T-helper 2 cell treated with Interferon-gamma antibody and Interleukin-4, amounts not matched to agents 5 μg/mL and 100 μg/mL, for 36 hours (primary cell): ENCODE measurements around the gene CLDN16.

Source experiments
- DNase-seq: peaks from one replicate; pipeline ENCODE4 v3.0.0; 2021; ENCODE audit warnings: low spot score
- H3K27ac Mint-ChIP-seq: one replicate; pipeline ENCODE4 v1.8.0; 2021; ENCODE audit warnings: mild to moderate bottlenecking, mixed read lengths
- H3K27me3 Mint-ChIP-seq: one replicate; pipeline ENCODE4 v1.8.0; 2021; ENCODE audit warnings: low read depth, mixed read lengths
- H3K36me3 Mint-ChIP-seq: one replicate; pipeline ENCODE4 v1.8.0; 2021; ENCODE audit warnings: low read depth, mixed read lengths
- H3K4me1 Mint-ChIP-seq: one replicate; pipeline ENCODE4 v1.8.0; 2021; ENCODE audit warnings: low read depth, mixed read lengths
- H3K4me3 Mint-ChIP-seq: one replicate; pipeline ENCODE4 v1.8.0; 2022; ENCODE audit warnings: mild to moderate bottlenecking, moderate library complexity, mixed read lengths
- H3K9me3 Mint-ChIP-seq: one replicate; pipeline ENCODE4 v1.8.0; 2021; ENCODE audit warnings: mixed read lengths

CLDN16 gene

GRCh38 chr3:190435618-190436017, 47.7 kb downstream of the CLDN16 start:
- no peaks in the 10 kb centered on the region for H3K9me3 Mint-ChIP-seq
- no peak overlapping the region for H3K27ac Mint-ChIP-seq
- H3K27me3 Mint-ChIP-seq, result peaks cover 23% of the 10 kb centered on the region
- peaks cover 3% of the 10 kb centered on the region for H3K4me1 Mint-ChIP-seq
- H3K36me3 Mint-ChIP-seq, result no peaks in the 10 kb centered on the region
- no peak for DNase-seq
- H3K4me3 Mint-ChIP-seq, result no peak overlapping the region

- Mint-ChIP-seq H3K36me3 (no peaks in the 10 kb centered on the region), H3K27ac (no peak overlapping the region), H3K4me3 (no peak overlapping the region), H3K9me3 (no peaks in the 10 kb centered on the region), H3K4me1 (peaks cover 3% of the 10 kb centered on the region), H3K27me3 (peaks cover 25% of the 10 kb centered on the region)
- DNase-seq, result no peak
Measured at GRCh38 chr3:190436331-190436730, 48.4 kb downstream of the CLDN16 start.

DNA sequence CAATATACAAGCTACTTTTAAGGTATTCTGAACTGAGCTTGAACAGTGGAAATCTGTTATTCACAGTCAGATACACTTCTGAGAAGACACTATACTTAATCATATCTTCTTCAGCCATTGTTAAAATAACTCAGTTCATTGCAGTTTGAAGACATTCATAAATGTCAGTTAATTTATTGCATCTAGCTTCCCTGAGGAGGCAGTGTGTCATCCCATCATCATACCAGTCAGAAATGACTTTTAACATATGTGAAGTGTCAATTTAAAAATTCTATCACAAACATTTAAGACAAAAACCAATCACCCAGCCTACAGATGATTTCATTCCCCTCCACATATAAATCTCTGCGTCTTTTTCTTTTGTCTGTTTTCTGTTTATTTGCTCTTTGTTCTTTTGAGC, 54.3 kb downstream of the CLDN16 start:
- no peak for DNase-seq
- no peak overlapping the region for H3K4me3 Mint-ChIP-seq
- H3K9me3 Mint-ChIP-seq, result no peaks in the 10 kb centered on the region
- peaks cover 15% of the 10 kb centered on the region for H3K4me1 Mint-ChIP-seq
- peaks cover 20% of the 10 kb centered on the region for H3K27me3 Mint-ChIP-seq
- H3K36me3 Mint-ChIP-seq, result no peaks in the 10 kb centered on the region
- H3K27ac Mint-ChIP-seq, result no peak overlapping the region

- no peak for DNase-seq
- Mint-ChIP-seq H3K9me3 (no peaks in the 10 kb centered on the region), H3K27me3 (peaks cover 25% of the 10 kb centered on the region), H3K27ac (no peak overlapping the region), H3K36me3 (no peaks in the 10 kb centered on the region), H3K4me1 (peaks cover 16% of the 10 kb centered on the region), H3K4me3 (no peak overlapping the region)
Measured at GRCh38 chr3:190443257-190443656, 55.3 kb downstream of the CLDN16 start.

DNA sequence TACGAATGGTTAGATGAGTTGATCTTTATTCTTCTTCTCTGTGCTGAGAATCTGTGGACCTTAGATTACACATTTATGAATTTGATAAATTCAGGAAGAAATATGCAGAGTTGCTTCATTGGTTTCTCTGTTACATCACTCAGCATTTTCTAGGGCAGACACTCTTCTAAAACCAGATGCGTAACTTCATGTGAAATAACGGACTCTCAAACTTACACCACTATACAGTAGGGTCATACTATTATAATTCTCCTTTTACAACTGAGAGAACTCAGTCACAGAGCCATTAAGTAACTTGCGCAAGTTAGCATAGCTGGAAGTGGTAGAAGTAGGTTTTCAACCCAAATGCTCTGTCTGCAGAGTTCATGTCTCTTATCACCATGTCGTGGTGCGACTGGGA, 56.0 kb downstream of the CLDN16 start:
- no peaks in the 10 kb centered on the region for H3K36me3 Mint-ChIP-seq
- no peaks in the 10 kb centered on the region for H3K9me3 Mint-ChIP-seq
- H3K4me1 Mint-ChIP-seq, result peaks cover 16% of the 10 kb centered on the region
- peaks cover 32% of the 10 kb centered on the region for H3K27me3 Mint-ChIP-seq
- no peak overlapping the region for H3K4me3 Mint-ChIP-seq
- no peak for DNase-seq
- H3K27ac Mint-ChIP-seq, result no peak overlapping the region

GRCh38 chr3:190444576-190445145, 56.7 kb downstream of the CLDN16 start:
- Mint-ChIP-seq H3K27ac (no peak overlapping the region), H3K27me3 (peaks cover 36% of the 10 kb centered on the region), H3K4me3 (no peak overlapping the region), H3K4me1 (peaks cover 16% of the 10 kb centered on the region), H3K9me3 (no peaks in the 10 kb centered on the region), H3K36me3 (no peaks in the 10 kb centered on the region)
- no peak for DNase-seq

DNA sequence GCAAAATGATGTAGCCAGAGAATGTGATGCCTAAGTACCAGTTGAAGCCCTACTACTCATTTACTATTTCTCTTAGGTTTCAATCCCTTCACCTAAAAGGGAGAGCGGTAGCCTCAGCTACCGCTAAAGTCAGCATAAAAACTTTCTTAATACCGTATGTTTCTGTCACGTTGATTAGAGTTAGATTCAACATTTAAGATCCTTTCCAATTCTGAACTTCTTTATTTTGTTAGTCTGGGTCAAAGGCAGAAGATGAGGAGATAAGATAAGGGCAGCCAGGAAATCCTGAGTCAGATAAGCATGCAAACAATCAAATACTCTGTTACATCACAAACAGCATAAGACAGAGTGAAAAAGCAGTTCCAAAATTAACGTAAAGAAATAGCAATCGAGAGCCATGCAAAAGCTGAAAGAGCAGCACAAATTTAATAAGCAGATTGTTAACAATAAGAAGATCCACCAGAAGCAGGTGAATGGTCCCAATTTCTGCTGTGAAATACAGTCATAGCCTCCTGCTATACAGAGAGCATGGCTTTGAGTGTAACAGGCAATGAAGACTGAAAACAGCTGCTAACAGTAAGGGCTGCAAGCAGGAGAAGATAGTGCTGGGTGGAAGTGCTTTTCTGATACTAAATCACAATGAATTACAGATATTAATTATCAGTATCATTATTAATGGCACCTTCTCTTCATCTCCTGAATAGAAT, 58.8 kb downstream of the CLDN16 start:
- Mint-ChIP-seq H3K4me3 (peak overlapping the region; percentile 53), H3K4me1 (peaks cover 16% of the 10 kb centered on the region), H3K36me3 (no peaks in the 10 kb centered on the region), H3K27me3 (peaks cover 40% of the 10 kb centered on the region), H3K9me3 (no peaks in the 10 kb centered on the region), H3K27ac (no peak overlapping the region)
- peak; percentile 17 for DNase-seq

DNA sequence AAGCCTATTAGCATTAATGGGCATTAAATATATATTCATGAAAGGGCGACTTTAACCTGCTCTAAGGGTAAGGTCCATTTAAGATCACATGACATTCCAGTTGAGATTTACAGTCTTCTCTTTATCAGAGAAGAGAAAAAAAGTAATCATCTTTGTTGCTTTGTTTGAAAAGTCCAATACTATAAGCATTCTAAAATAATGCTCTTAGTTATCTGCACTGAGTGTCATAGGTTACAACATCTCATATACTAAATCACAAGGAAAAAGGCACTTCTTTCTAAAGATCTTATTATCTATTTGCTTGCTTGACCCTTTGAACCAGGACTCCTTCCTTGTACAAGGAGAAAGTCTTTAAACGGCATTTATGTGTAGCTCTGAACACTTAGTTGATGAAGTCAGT, 60.3 kb downstream of the CLDN16 start:
- peaks cover 16% of the 10 kb centered on the region for H3K4me1 Mint-ChIP-seq
- H3K27ac Mint-ChIP-seq, result no peak overlapping the region
- peaks cover 39% of the 10 kb centered on the region for H3K27me3 Mint-ChIP-seq
- DNase-seq, result no peak
- no peaks in the 10 kb centered on the region for H3K36me3 Mint-ChIP-seq
- no peaks in the 10 kb centered on the region for H3K9me3 Mint-ChIP-seq
- H3K4me3 Mint-ChIP-seq, result no peak overlapping the region

DNA sequence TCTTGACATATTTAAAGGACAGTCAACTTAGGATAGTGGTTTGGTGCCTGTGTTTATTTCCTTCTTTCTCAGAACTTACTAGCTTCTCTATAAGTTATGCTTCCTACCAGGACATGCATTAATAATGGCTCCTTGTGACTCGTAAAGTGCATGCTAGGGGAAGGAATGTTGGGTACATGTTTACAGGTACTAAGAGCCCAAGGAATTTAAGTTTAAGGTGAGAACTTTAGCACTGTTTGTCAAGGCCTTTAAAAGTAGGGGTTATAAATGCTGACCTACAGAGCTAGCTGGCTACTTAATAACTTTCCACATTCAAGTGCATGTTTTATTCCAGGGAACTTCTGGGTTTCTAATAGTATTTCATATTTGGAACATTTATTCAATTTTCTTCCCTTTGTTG, 61.8 kb downstream of the CLDN16 start, which contains the start of gene TMEM207:
TMEM207 (minus strand) TSS at position 101 of the 400 bp plus-strand sequence; CDS start at position 9, 92 bp downstream.
- DNase-seq, result no peak
- Mint-ChIP-seq H3K27ac (no peak within 1 kb of the TSS), H3K27me3 (peaks cover 43% of the 10 kb centered on the region), H3K36me3 (no peaks in the 10 kb centered on the region), H3K4me3 (no peak within 1 kb of the TSS), H3K9me3 (no peaks in the 10 kb centered on the region), H3K4me1 (peaks cover 16% of the 10 kb centered on the region)

- H3K27ac Mint-ChIP-seq, result no peak overlapping the region
- no peak overlapping the region for H3K4me3 Mint-ChIP-seq
- peaks cover 3% of the 10 kb centered on the region for H3K4me1 Mint-ChIP-seq
- H3K9me3 Mint-ChIP-seq, result no peaks in the 10 kb centered on the region
- no peaks in the 10 kb centered on the region for H3K36me3 Mint-ChIP-seq
- peaks cover 34% of the 10 kb centered on the region for H3K27me3 Mint-ChIP-seq
- no peak for DNase-seq
Measured at GRCh38 chr3:190455828-190456227, 67.9 kb downstream of the CLDN16 start.

GRCh38 chr3:190456770-190457169, 68.8 kb downstream of the CLDN16 start:
- H3K4me3 Mint-ChIP-seq, result no peak overlapping the region
- H3K4me1 Mint-ChIP-seq, result peaks cover 3% of the 10 kb centered on the region
- no peak for DNase-seq
- H3K9me3 Mint-ChIP-seq, result no peaks in the 10 kb centered on the region
- H3K27ac Mint-ChIP-seq, result no peak overlapping the region
- H3K27me3 Mint-ChIP-seq, result peaks cover 32% of the 10 kb centered on the region
- H3K36me3 Mint-ChIP-seq, result no peaks in the 10 kb centered on the region

- Mint-ChIP-seq H3K4me1 (peaks cover 3% of the 10 kb centered on the region), H3K4me3 (no peak overlapping the region), H3K27ac (no peak overlapping the region), H3K9me3 (no peaks in the 10 kb centered on the region), H3K36me3 (no peaks in the 10 kb centered on the region), H3K27me3 (peaks cover 38% of the 10 kb centered on the region)
- no peak for DNase-seq
Measured at GRCh38 chr3:190458040-190458439, 70.1 kb downstream of the CLDN16 start.
